GM18511 (cell line): ENCODE data around the gene TRUB2.

Experiments
- ATAC-seq: cut with Tn5 transposase; IDR thresholded peaks from one replicate; pipeline ENCODE4 v1.9.1; 2021; ENCODE audit warnings: mild to moderate bottlenecking, moderate library complexity; ENCODE audit not compliant: unreplicated experiment

TRUB2 gene

GRCh38 chr9:128274245-128274644 is 48.0 kb downstream of the TRUB2 start:
- no peak for ATAC-seq

- ATAC-seq = no peak
Measured at GRCh38 chr9:128271512-128271911, 50.7 kb downstream of the TRUB2 start.

GRCh38 chr9:128271112-128271511 is 51.1 kb downstream of the TRUB2 start:
- no peak for ATAC-seq

- ATAC-seq = no peak
Measured at GRCh38 chr9:128266868-128267590, 55.2 kb downstream of the TRUB2 start.

GRCh38 chr9:128265348-128265847 is 56.8 kb downstream of the TRUB2 start:
- ATAC-seq = no peak

GRCh38 chr9:128262687-128263086 is 59.6 kb downstream of the TRUB2 start:
- no peak for ATAC-seq

- ATAC-seq = no peak
Measured at GRCh38 chr9:128260340-128260739, 61.9 kb downstream of the TRUB2 start.

GRCh38 chr9:128259156-128259555 is 63.1 kb downstream of the TRUB2 start:
- no peak for ATAC-seq

GRCh38 chr9:128258326-128258725 is 63.9 kb downstream of the TRUB2 start:
- no peak for ATAC-seq

GRCh38 chr9:128257907-128258306 is 64.3 kb downstream of the TRUB2 start:
- ATAC-seq = no peak

GRCh38 chr9:128257086-128257825 is 65.0 kb downstream of the TRUB2 start:
- ATAC-seq = no peak
